GM12878 (cell line): ENCODE measurements around the gene PCK2. TPM values are rescaled to one million over a fixed set of nuclear protein-coding genes. Genes with fewer than 3 reads are reported as not detected.

Experiments used
- ATAC-seq: fragments of 200-7000 bp; cut with Tn5 transposase; 3 replicates; pipeline ENCODE4 v1.9.1; 2020; ENCODE audit warnings: mild to moderate bottlenecking, moderate library complexity
- BruUV-seq: library from RNA; stranded (reverse); fragments of 400-500 nt; replicated peaks from 2 replicates; lab custom pipeline; 2021; lab: Mats Ljungman, UMichigan
- CTCF ChIA-PET: fragments of 300-600 bp; sonication (Branson Sonifier 250); formaldehyde crosslinking; extraction: SDS; loops from one replicate; lab custom pipeline; 2021; ENCODE audit warnings: inconsistent platforms; lab: Yijun Ruan, JAX
- POLR2A ChIA-PET: fragments of 350-600 bp; formaldehyde crosslinking; extraction: SDS; loops from one replicate; lab custom pipeline; 2021; ENCODE audit warnings: inconsistent platforms; lab: Charles Lee
- RAD21 ChIA-PET: fragments of 300-600 bp; sonication (Branson Sonifier 250); formaldehyde crosslinking; loops from one replicate; lab custom pipeline; 2023; ENCODE audit warnings: antibody characterized with exemption; ENCODE audit not compliant: unreplicated experiment; lab: Charles Lee
- SMC1A ChIA-PET: fragments of 300-600 bp; sonication (Branson Sonifier 250); formaldehyde crosslinking; loops from one replicate; lab custom pipeline; 2023; ENCODE audit not compliant: unreplicated experiment, uncharacterized antibody; lab: Charles Lee
- DNase-seq: peaks from one replicate; pipeline ENCODE4 v3.0.0-alpha.2; 2011; ENCODE audit warnings: low read depth, low spot score
- FAIRE-seq: peaks from 3 replicates; lab custom pipeline; 2011; peaks lifted over from hg19 to GRCh38; lab: Jason Lieb, UNC
- H2AFZ ChIP-seq: 2 replicates; pipeline ENCODE4 v1.6.0; 2011; ENCODE audit warnings: low read depth, low read length, control low read depth; ENCODE audit not compliant: control insufficient read depth
- H3K27ac ChIP-seq: 2 replicates; pipeline ENCODE4 v1.5.1; 2011; ENCODE audit warnings: control low read depth; ENCODE audit not compliant: control insufficient read depth, insufficient read depth
- H3K27me3 ChIP-seq, 2 experiments: replicated peaks in 1 of 2; 2 replicates each; pipeline versions ENCODE4 v1.6.0 to v1.6.1; 2011; ENCODE audit warnings: low read length in 1 of 2; ENCODE audit not compliant: control insufficient read depth in 2 of 2, insufficient read depth in 2 of 2
- H3K36me3 ChIP-seq, 2 experiments: 2 replicates each; pipeline ENCODE4 v1.5.1; 2011; ENCODE audit warnings: low read length in 1 of 2; ENCODE audit not compliant: control insufficient read depth in 2 of 2, insufficient read depth in 2 of 2
- H3K4me1 ChIP-seq: 2 replicates; pipeline ENCODE4 v1.6.1; 2011; ENCODE audit warnings: mild to moderate bottlenecking, low read length, moderate library complexity, mixed read lengths; ENCODE audit not compliant: control insufficient read depth, insufficient read depth
- H3K4me2 ChIP-seq: 2 replicates; pipeline ENCODE4 v1.6.0; 2011; ENCODE audit warnings: control low read depth; ENCODE audit not compliant: control insufficient read depth, insufficient read depth
- H3K4me3 ChIP-seq: fragments of 200-600 bp; sonication (generic); 2 replicates; pipeline ENCODE4 v1.5.1; 2016
- H3K79me2 ChIP-seq: 2 replicates; pipeline ENCODE4 v1.6.0; 2011; ENCODE audit warnings: low read length; ENCODE audit not compliant: control insufficient read depth, insufficient read depth
- H3K9ac ChIP-seq: 2 replicates; pipeline ENCODE4 v1.8.0; 2011; ENCODE audit warnings: low read length, control low read depth, mixed read lengths; ENCODE audit not compliant: control insufficient read depth, insufficient read depth
- H3K9me3 ChIP-seq: replicated peaks from 3 replicates; pipeline ENCODE4 v1.5.1; 2011; ENCODE audit warnings: mild to moderate bottlenecking, low read length; ENCODE audit not compliant: control insufficient read depth, insufficient read depth
- H4K20me1 ChIP-seq: 2 replicates; pipeline ENCODE4 v1.6.0; 2011; ENCODE audit not compliant: control insufficient read depth, insufficient read depth
- E2F8 ChIP-seq: fragments of 450-650 bp; IDR thresholded peaks from 2 replicates; pipeline ENCODE4 v1.6.1; 2018; ENCODE audit warnings: mild to moderate bottlenecking, low read depth, moderate library complexity; ENCODE audit not compliant: partially characterized antibody
- NRF1 ChIP-seq: conservative IDR thresholded peaks from 2 replicates; pipeline ENCODE4 v1.6.1; 2011; ENCODE audit warnings: mild to moderate bottlenecking, low read depth, low read length, improper control_type of control experiment
- TCF12 ChIP-seq: IDR thresholded peaks from 2 replicates; pipeline ENCODE4 v1.6.1; 2011; ENCODE audit warnings: low read depth, mild to moderate bottlenecking, low read length
- ZBTB11 ChIP-seq: fragments of 450-650 bp; formaldehyde crosslinking; IDR thresholded peaks from 2 replicates; pipeline ENCODE4 v1.5.0; 2022; ENCODE audit warnings: mild to moderate bottlenecking, missing genetic modification characterization
- WGBS: methylation state at CpG from one replicate; pipeline ENCODE4 v1.1.6; 2016; ENCODE audit warnings: low lambda C conversion rate; ENCODE audit not compliant: insufficient replicate concordance, insufficient coverage; ENCODE audit errors: missing lambda C conversion rate; 5-methylcytosine and 5-hydroxymethylcytosine counted together
- in situ Hi-C: fragments of 300-500 bp; cut with MboI; formaldehyde crosslinking; loops from 9 replicates; pipeline ENCODE4 v1.14.3; 2018; ENCODE audit warnings: mixed read lengths
- intact Hi-C: fragments of 100-400 bp; cut with micrococcal nuclease; formaldehyde crosslinking; loops from one replicate; pipeline ENCODE4 v1.14.2; 2022; ENCODE audit not compliant: unreplicated experiment
- polyA plus RNA-seq, 11 experiments: library from polyadenylated mRNA; depleted of rRNA in 4 of 11; unstranded in 6 of 11; stranded (reverse) in 5 of 11; fragments of >200 nt; fragmentation: Nextera tagmentation in 4 of 11; fragmentation: Illumina TruSeq in 1 of 11; extraction: Ambion mirVana in 4 of 11; extraction: Trizol in 1 of 11; gene quantifications; 1 replicate in 1 of 11; 2 replicates in 10 of 11; pipeline versions ENCODE4 v1.2.1 to v1.2.3, GENCODE V29; 2011 to 2016; ENCODE audit warnings: inconsistent platforms in 2 of 11, missing spikeins in 2 of 11, low read depth in 1 of 11
- total RNA-seq, 4 experiments: library from RNA; depleted of rRNA in 3 of 4; stranded (reverse); fragments of >200 nt in 3 of 4; fragmentation: Illumina TruSeq in 1 of 4; extraction: Trizol in 1 of 4; gene quantifications; 2 replicates each; pipeline versions ENCODE4 v1.2.1 to v1.2.3, GENCODE V29; 2013 to 2021
- TF ChIP-seq, protein P1 (sequence below): fragments of 450-650 bp; formaldehyde crosslinking; IDR thresholded peaks from 2 replicates; pipeline ENCODE4 v1.4.0; 2022; ENCODE audit warnings: mild to moderate bottlenecking, moderate library complexity

Gene PCK2
- total and polyA plus RNA-seq, 10 of the 15 experiments (the other 5 are each of a cell fraction or from before 2014, with no cell fraction given): 6.6 to 110 (median 44.6) TPM

DNA sequence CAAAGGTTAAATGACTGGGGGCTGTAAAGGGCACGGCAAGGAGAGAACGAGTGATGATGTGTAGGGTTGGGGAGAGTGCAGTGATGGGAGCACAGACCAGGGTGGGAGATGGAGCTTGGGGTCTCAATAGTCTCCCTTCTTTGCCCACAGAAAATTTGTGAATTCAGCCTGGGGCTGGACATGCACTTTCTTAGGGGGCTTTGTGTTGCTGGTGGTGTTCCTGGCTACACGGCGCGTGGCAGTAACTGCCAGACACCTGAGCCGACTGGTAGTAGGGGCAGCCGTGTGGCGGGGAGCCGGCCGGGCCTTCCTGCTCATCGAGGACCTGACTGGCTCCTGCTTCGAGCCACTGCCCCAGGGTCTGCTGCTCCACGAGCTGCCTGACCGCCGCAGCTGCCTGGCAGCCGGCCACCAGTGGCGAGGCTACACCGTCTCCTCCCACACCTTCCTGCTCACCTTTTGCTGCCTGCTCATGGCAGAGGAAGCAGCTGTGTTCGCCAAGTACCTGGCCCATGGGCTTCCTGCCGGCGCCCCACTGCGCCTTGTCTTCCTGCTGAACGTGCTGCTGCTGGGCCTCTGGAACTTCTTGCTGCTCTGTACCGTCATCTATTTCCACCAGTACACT lies 38.1 kb downstream of the PCK2 start:
- H3K9me3 ChIP-seq: no peaks in the 10 kb centered on the region
- ChIA-PET POLR2A (interaction anchor here (11.6 kb wide), 1 partner anchor 11 kb away, joined by 276 read pairs; the partner anchor contains the start of genes DCAF11 and NRL), SMC1A (interaction anchor here (0.9 kb wide), 2 partner anchors 9 to 18 kb away, joined by 3 to 4 read pairs; no protein-coding TSS in a partner anchor), RAD21 (no interaction called here), CTCF (interaction anchor here (1.6 kb wide), 1 partner anchor 41 kb away, joined by 4 read pairs; no protein-coding TSS in a partner anchor)
- H3K36me3 ChIP-seq: no peaks in the 10 kb centered on the region; a peak in 1 of 4 replicates
- peaks cover 15% of the 10 kb centered on the region for H3K79me2 ChIP-seq
- TF ChIP-seq ZBTB11 (CRISPR knock-in tag) (no peak), E2F8 (no peak), TCF12 (0 out of 2 replicates have a peak, but pooled peaks have one; percentile 29), NRF1 (no peak)
- TF ChIP-seq, protein P1, sequence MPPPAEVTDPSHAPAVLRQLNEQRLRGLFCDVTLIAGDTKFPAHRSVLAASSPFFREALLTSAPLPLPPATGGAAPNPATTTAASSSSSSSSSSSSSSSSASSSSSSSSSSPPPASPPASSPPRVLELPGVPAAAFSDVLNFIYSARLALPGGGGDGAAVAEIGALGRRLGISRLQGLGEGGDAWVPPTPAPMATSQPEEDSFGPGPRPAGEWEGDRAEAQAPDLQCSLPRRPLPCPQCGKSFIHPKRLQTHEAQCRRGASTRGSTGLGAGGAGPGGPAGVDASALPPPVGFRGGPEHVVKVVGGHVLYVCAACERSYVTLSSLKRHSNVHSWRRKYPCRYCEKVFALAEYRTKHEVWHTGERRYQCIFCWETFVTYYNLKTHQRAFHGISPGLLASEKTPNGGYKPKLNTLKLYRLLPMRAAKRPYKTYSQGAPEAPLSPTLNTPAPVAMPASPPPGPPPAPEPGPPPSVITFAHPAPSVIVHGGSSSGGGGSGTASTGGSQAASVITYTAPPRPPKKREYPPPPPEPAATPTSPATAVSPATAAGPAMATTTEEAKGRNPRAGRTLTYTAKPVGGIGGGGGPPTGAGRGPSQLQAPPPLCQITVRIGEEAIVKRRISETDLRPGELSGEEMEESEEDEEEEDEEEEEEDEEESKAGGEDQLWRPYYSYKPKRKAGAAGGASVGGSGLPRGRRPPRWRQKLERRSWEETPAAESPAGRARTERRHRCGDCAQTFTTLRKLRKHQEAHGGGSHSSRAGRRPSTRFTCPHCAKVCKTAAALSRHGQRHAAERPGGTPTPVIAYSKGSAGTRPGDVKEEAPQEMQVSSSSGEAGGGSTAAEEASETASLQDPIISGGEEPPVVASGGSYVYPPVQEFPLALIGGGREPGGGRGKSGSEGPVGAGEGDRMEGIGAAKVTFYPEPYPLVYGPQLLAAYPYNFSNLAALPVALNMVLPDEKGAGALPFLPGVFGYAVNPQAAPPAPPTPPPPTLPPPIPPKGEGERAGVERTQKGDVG (CRISPR knock-in tag): no peak
- no peaks in the 10 kb centered on the region for H4K20me1 ChIP-seq
- no peak for FAIRE-seq
- no peak for DNase-seq
- H3K27me3 ChIP-seq: no peaks in the 10 kb centered on the region
- H3K9ac ChIP-seq: no peak overlapping the region
- H3K4me1 ChIP-seq: peaks cover 28% of the 10 kb centered on the region
- ATAC-seq: no peak
- no TSS peak for BruUV-seq
- 46% methylated on average over 24 of the region's 24 CpGs for WGBS
- H3K4me2 ChIP-seq: no peak overlapping the region; the same call in 1 of the 2 replicates
- in situ Hi-C loops (no loop called here), intact Hi-C loops (no loop called here)
- H3K4me3 ChIP-seq: no peak overlapping the region
- no peak overlapping the region for H2AFZ ChIP-seq
- no peak overlapping the region for H3K27ac ChIP-seq
